Limb (tissue), 2 donors: ENCODE data around the gene AGPAT2.
"Not testable (repeated sequence)": the region's sequence is repeated elsewhere in the genome, so short reads cannot be mapped to it uniquely, and the experiment has no call there.

ENCODE experiments used
- DNase-seq, 2 donors: peaks; one replicate each; pipeline ENCODE4 v3.0.0-alpha.2; 2016; ENCODE audit errors: extremely low spot score in 2 of 2

The AGPAT2 gene

DNA sequence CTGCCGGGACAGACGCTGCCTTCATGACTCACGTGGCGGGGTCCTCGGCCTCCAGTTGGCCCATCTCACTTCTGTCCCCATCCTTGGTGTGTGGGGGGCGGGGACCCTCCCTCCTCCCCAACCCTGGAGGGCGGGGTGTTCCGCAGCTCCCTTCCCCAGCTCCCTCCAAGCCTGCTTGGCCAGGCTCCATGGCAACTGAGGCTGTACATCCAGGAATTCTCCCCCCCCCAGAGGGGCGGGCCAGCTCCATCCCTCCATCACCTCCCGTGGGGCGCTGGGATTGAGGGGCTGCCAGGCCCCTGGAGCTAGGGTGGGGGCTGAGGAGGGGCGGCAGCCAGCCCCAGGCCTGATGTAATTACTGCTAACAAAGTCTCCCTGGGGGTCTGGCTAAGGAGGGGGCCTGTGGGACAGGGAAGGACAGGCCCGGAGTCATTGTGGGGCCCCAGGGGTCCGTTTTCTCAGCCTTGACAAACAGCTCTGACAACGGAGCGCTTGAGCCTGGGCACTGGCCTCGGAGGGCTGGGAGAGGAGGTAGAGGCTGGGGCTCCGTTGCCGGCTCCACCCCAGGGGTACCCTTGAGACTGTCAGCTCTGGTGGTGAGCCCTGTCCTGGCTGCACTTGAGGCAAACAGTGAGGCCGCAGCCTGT is 33.1 kb upstream of the AGPAT2 start:
- peak; percentile 62 to 76 for DNase-seq

DNA sequence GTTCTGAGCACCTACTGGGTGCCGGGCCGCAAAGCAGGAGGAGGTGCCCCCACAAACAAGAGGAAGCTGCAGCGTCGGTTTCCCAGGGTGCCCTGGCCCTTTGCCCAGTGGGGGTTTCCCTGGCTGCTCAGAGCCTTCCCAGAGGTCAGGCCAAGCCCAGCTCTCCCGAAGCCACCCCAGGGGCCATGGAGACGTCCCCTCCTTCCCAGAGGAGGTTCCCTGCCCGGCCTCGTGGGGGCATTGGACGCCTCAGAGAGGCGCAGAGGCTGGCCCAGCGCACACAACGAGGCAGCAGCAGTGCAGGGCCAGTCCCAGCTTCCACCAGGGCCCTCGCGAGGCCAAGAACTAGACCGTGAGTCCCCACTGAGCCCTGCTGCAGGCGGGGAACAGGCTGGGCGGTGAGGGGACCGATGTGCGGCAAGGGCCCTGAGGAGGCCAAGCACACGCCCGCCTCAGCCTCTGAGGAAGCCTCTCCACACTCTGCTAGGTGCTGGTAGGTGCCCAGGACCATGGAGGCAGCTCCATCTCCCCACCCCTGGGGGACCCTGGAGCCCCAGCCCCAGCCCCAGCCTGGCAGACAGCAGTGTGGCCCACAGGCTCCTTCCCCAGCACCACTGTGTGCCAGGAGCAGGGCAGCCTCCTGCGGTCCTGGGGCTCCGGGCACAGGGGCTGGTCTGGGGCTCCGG is 32.1 kb upstream of the AGPAT2 start:
- no peak for DNase-seq

GRCh38 chr9:136718345-136719194 is 31.3 kb upstream of the AGPAT2 start:
- no peak for DNase-seq

GRCh38 chr9:136717399-136717798 is 30.1 kb upstream of the AGPAT2 start:
- DNase-seq: no peak

GRCh38 chr9:136714893-136715274 is 27.6 kb upstream of the AGPAT2 start:
- no peak for DNase-seq

DNA sequence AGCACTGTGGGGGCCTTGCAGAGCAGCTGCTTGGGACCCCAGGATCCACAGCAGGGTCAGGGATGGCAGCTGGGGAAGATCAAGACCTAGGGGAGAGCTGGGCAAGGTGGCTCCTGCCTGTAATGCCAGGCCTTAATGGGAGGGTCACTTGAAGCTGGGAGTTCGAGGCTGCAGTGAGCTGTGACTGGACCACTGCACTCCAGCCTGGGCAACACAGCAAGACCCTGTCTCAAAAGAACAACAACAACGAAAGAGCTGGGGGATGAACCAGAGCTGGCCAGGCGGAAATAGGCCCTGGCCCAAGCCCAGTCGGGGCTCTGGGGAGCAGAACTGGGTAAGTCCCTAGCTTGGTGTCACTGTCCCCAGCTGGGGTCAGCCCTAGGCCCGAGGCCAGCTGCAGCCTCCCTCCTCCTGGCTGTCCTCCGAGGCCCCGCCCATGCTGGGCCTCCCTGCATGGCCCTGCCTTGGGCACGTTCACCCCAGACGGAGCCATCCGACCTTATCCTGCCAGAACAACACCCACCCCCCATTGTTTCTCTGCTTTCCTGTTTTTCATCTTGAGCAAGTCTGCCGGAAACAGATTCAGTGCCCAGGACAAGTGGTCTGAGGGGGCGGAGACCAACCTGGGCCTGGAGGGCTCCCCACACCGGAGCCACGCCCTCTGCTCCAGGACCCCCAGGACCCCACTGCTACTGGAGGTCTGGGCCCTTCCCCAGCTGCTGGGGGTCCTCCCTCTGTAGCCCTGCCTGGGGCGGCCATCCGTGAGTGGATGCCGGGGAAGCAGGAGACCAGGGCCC is 27.0 kb upstream of the AGPAT2 start:
- DNase-seq: no peak

GRCh38 chr9:136713550-136713949 is 26.3 kb upstream of the AGPAT2 start:
- DNase-seq: peak in 1 of 2 donors; percentile 64

DNA sequence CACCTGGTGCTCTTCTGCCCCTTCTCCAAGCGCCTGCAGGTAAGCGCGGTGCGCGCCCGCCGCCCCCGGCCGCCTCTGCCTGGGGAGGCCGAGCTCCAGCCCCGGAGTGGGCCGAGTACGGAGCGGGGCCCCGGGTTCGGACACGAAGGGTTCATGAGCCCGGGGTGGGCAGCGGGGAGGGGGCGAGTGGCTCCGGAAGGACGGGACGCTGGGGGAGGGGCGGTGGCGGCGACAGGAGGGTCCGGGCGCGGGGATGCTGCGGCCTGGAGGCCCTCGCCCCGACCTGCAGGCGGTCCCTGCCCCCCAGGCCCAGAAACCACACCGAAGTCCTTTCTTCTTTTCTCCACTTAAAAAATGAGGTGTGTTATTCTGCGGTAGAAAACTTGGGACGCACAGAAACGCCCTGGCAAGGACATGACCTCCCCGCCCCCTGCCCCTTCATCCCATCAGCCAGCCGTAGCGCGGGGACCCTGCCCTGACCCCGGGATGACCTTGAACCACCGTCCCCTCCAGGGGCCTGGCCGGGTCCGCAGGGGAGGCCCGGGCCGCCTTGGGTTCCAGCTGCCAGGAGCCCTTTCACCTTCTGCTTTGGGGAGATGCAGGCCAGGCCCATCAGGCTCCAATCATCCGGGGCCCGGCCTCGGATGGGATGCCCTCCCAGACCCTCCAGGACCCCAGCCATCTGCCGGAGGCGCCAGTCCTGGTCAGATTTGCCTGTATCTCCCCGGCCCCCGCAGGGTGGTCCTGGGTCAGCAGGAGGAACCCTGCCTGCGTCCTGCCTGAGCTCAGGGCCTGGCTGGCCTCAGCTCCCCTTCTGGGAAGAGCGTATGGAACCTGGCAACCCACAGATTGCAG is 25.7 kb upstream of the AGPAT2 start:
- DNase-seq: peak in 1 of 2 donors; percentile 63

- peak; percentile 46 to 86 for DNase-seq
Measured at GRCh38 chr9:136711751-136712689, 24.8 kb upstream of the AGPAT2 start, which contains the start of gene DIPK1B. DIPK1B (plus strand) TSS chr9:136712572; CDS start chr9:136712666, 94 bp downstream.

DNA sequence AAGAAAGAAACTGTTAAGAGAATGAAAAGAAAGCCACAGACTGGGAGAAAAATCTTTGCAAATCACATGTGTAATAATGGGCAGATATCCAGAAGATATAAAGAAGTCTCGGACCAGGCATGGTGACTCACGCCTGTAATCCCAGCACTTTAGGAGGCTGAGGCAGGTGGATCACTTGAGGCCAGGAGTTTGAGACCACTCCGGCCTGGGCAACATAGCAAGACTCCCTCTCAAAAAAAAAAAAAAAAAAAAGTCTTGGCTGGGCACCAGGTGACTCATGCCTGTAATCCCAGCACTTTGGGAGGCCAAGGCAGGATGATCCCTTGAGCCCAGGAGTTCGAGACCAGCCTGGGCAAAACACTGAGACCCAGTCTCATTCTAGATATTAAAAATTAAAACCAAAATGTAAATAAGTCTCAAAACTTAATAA is 24.0 kb upstream of the AGPAT2 start:
- not testable (repeated sequence) for DNase-seq

DNA sequence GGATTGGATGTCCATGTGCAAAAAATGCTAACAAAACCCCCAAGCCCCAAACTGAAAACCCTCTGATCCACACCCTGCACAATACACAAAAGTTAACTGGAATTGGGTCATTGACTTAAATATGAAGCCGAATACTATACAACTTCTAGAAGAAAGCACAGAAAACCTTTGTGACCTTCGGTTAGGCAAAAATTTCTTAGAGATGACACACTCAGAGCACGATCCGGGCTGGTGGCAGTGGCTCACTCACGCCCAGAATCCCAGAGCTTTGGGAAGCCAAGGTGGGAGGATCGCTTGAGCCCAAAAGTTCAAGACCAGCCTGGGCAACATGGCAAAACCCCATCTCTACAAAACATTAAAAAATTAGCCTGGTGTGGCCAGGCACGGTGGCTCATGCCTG is 23.3 kb upstream of the AGPAT2 start:
- no peak for DNase-seq

DNA sequence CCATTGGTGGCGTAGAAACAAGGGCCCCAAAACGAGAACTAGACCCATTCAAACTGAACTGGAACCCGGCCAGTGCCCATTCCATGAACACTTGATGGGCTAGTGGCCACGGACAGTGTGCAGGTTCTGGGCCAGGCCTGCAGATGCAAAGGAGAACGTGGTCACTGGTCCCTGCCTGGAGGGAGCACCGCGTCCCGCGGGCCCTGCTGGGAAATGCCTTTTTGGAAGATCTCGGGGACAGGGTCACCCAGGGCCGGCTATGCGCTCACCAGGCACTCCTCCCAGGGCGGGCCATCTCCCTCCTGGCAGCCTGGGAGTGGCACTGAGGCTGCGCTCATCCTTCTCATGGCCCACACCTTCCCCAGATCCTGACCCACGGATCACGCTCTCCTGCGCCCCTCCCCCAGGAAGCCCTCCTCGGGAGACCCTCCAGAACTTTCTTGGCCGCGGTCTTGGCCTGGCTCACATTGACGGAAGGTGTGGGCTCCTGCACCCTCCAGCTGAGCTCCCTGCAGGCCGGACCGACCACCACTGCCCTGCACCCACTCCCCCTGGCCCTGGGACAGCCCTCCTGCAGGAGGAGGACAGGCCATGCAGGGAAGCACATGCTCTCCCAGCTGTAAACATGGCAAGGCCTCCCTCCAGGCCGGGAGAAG is 22.3 kb upstream of the AGPAT2 start:
- DNase-seq: no peak

DNA sequence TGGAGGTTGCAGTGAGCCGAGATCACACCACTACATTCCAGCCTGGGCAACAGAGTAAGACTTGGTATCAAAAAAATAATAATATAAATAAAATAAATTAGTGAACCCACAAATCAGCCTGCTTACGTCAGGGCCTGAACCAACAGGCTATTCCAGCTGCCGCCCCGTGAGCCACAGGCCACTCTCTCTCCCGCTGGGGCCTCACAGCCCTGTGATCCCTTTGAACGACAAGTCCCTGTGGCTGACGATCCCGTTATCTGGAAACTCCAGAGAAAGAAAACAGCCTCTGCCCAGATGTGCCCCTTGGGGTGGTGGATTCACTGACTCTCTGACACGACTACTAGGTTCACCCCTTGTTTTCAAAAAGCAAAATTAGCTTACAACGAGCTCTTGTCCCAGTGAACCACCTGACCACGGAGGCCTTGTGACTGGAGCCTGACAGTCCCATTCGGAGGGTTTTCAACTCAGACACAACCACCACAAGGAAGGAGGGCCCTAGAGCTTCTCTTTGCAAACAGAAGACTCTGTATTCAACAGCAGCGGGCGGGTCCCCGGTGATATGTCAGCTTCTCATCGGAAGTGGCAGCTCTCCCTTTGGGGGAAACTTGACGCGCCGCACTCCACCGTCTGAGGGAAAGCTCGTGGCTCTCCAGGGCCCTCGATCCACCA is 20.7 kb upstream of the AGPAT2 start:
- no peak for DNase-seq

DNA sequence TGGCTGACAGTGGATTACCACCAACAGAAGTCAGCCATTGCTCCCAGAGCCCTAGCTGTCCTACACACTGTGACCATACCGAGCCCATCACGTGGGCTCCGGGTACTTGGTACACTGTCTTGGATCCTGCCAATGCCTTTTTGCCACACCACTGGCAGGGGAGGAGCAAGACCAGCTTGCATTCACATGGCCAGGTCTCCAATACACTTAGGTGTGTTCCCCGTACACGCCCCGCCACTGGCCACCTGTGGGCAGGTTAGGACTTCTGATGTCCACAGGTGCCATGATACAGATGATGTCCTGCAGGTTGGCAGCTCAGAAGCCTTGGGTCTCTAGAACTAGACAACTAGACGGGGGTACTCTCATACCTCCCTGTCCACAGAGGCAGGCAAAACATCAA is 19.8 kb upstream of the AGPAT2 start:
- no peak for DNase-seq

DNA sequence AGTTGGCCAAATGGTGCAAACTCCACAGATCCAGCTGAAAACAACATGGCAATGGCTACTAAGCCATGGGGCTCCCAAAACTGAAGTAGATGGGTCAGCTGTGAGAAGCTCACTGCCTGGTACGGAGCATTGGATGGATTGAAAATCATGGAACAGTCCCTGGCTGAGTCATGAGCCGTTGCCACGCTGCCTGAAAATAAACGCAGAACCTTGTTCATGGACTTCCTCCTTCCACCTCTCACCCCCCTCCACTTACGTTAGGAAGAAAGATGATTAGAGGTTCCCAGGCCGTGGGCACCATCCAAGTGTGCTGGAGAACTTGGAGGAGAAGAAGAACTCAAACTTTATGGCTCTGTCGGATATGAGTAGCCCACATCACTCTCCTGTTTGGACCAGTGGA is 18.3 kb upstream of the AGPAT2 start:
- DNase-seq: no peak

DNA sequence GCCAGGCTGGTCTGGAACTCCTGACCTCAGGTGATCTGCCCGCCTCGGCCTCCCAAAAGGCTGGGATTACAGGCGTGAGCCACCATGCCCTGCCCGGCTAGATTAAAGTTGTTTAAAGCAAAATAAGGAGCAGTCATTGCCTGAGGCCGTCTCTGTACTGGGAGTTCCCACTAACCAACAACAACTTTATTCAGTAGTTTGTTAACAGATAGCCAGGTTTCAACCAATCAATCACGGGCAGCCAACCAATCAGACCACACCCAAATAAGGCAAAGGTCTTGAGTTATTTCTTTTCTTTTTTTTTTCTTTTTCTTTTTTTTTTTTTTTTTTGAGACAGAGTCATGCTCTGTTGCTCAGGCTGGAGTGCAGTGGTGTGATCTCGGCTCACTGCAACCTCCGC is 17.5 kb upstream of the AGPAT2 start:
- not testable (repeated sequence) for DNase-seq

DNA sequence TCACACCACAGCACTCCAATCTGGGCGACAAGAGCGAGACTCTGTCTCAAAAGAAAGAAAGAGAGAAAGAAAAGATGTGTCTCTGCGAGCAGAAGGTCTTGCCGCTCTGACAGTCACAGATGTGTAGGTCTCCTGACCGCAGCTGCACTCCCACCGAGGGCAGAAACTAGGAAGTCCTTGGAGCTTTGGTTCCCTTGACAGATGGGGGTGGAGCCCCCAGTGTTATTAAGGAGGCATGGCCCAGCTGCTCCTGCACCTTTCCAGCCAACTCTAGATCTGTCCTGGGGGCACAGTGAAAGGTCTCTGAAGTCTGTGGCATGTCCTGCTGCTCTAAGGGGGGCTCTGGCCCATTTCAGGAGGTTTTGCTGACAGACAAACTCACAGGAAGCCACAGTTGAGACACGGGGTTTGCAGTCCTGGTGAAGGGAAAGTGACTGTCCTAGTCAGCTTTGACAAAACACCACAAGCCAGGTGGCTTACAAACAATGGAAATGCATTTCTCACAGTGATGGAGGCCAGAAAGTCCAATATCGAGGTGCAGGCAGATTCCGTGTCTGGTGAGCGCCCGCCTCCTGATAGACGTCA is 16.1 kb upstream of the AGPAT2 start:
- DNase-seq: no peak

DNA sequence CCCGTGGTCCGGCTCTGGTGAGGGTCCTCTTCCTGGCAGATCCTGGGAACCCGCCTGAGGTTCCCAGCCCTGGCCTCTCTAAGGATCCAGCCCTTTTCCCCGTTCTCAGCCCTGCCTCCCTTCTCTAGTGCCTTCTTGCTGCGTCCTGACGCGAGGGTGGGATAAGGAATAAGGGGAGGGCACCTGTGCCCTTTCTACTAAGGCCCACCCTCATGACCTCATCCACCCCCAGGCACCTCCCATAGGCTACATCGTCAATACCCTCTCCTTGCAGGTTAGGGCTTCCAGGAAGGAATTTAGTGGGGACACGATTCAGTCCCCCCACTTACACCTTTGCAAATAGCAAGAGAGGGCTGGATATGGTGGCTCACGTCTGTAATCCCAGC is 14.4 kb upstream of the AGPAT2 start:
- DNase-seq: no peak
